GM19438 (cell line): ENCODE data around the gene CPA5.

Experiments
- ATAC-seq: cut with Tn5 transposase; IDR thresholded peaks from one replicate; pipeline ENCODE4 v1.9.1; 2021; ENCODE audit warnings: low read depth; ENCODE audit not compliant: unreplicated experiment

The CPA5 gene

GRCh38 chr7:130393841-130394411, 49.3 kb downstream of the CPA5 start:
- no peak for ATAC-seq

- ATAC-seq = no peak
Measured at GRCh38 chr7:130394421-130395195, 50.0 kb downstream of the CPA5 start.

DNA sequence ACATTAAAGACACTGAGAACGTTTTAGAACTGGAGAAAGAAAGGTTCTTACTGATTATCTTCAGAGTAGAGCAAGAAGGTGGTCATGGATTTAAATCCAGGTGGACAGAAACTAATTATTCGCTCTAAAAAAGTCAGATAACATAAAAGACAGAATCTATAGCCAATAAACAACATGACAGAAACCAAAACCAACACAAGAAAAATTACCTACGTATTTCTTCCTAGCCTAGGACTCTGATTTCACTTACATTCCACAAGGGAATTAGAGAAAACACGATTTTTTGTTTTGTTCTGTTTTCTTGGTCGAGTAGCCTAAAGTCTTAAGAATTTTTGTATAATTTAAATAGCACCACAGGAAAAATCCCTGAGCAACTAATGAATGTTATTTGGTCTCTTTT, 50.8 kb downstream of the CPA5 start:
- ATAC-seq = no peak

DNA sequence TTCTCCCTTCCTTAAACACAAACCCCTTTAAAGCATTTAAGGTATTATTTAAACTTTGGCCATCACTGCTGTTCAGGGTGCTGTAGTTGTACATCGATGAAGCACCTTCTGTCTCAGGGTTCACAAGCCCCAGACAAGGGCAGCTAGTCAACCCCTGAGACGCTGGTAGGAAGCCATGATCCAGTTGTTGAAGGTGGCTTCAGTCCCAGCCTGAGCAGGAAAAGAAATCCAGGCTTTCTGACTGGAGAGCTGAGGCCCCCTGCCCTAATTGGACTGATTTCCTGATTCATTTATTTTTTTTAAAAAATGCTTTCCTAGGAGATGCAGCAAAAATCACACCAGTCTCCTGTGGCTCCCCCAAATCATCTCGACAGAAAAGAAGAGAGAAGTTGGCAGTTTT, 51.5 kb downstream of the CPA5 start:
- no peak for ATAC-seq

- ATAC-seq = no peak
Measured at GRCh38 chr7:130397051-130397757, 52.6 kb downstream of the CPA5 start.

DNA sequence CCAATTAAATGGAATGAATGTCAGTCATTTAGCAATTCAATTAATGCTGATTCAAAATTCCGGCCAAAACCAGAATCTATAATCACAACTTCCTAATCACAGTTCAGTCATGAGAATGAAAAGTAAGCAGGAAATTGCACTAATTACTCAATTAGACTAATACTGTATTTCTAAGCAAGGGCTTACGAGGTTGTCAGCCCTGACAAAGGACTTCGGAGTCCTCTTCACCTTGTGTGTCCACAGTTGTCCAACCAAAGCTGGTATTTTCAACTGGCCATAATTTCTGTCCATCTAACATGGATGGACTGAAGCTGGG, 53.1 kb downstream of the CPA5 start:
- no peak for ATAC-seq

- no peak for ATAC-seq
Measured at GRCh38 chr7:130398526-130399090, 54.0 kb downstream of the CPA5 start.

DNA sequence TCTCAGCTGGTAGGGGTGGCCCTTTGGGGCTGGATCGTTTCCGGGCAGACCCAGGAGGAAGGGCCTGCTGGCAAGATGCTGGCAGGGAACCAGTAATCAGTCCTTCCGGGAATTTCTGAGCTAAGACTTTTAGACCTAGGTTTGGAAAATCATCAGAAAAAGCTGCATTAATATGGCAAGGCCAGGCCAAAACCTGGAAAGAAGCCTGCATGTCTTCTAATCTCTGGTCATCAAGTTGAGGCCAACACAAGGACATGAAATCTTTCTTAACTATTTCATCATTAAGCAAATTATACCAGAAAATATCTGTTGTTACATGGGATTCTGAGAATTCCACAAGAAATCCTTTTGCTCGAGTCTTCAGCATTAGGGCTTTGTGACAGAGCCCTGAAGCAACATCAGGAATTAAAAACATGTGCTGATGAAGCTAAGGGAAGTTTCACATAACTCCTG, 55.5 kb downstream of the CPA5 start:
- ATAC-seq = no peak

- ATAC-seq = no peak
Measured at GRCh38 chr7:130401101-130401500, 56.5 kb downstream of the CPA5 start.

GRCh38 chr7:130401578-130401977, 57.0 kb downstream of the CPA5 start:
- ATAC-seq = no peak

DNA sequence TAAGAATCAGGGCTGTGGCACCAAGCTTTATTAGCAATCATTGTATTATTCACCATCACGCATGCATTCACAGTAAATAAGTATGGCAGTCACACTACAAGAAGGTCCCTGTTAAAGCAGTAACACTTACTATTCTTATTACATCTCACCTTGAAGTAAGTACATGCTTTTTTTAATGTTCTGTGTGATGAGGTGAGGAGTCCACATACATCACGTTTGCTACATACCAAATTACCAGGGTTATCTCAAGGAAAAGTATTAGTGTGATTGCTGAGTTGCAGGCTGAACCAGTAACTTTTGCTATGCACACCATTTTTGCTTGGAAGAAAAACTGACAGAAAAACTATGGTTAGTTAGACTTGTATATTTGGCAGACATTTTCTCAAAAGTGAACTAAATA, 60.4 kb downstream of the CPA5 start:
- no peak for ATAC-seq

DNA sequence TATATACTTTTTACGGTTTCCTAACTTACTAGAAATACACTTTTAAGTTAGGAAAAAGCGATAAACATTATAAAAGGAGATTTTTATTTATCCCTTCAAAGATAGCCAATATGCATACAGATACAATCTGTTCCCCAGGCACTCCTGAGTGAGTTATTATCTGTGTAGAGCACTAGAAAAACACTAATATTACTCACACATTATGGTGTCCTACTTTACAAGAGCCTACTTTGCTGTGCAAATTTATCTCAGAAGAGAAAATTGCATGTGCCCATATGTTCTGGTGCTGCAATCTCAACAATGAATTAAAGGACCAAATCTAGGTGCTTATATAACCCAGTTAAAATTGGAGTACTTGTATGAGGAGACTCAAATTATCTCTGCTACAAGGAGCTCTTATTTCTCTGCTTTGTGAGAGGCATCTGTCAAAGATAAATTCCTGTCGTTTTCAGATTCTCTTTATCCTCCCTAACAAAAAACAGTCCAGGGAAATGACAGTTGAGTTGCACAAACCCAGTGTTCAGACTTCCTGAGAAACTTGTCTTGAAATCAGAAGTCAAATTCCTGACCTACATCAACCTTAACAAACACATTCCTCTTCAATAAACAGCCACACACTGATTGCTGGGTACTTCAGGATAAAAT, 64.6 kb downstream of the CPA5 start:
- ATAC-seq = no peak

- no peak for ATAC-seq
Measured at GRCh38 chr7:130409712-130410072, 65.1 kb downstream of the CPA5 start.

- no peak for ATAC-seq
Measured at GRCh38 chr7:130410868-130411541, 66.4 kb downstream of the CPA5 start.

DNA sequence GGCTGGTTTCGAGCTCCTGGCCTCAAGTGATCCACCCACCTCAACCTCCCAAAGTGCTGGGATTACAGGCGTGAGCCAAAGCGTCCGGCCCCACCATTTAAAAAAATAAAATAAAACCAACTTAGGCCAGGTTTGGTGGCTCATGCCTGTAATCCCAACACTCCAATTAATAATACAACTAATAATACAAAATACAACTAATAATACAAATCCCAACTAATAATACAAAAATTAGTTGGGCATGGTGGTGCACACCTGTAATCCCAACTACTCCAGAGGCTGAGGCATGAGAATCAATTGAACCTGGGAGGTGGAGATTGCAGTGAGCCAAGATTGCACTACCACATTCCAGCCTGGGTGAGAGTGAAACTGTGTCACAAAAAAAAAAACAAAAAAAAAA, 68.6 kb downstream of the CPA5 start:
- no peak for ATAC-seq

- ATAC-seq = no peak
Measured at GRCh38 chr7:130415006-130415405, 70.4 kb downstream of the CPA5 start.

- no peak for ATAC-seq
Measured at GRCh38 chr7:130417213-130417612, 72.6 kb downstream of the CPA5 start.

GRCh38 chr7:130418306-130418705, 73.7 kb downstream of the CPA5 start:
- no peak for ATAC-seq
